A673 (cell line): Measurements from ENCODE around the gene C17orf50.

Experiments
- EZH2 ChIP-seq: fragments of 200-600 bp; sonication (generic); IDR thresholded peaks from 2 replicates; pipeline ENCODE4 v1.6.1; 2017; ENCODE audit warnings: borderline replicate concordance, low read depth, mild to moderate bottlenecking, mixed read lengths, antibody characterized with exemption, low read length; ENCODE audit not compliant: poor library complexity, severe bottlenecking
- TF ChIP-seq, protein P1 (sequence below): fragments of 300-800, 200-600 bp; sonication (generic); conservative IDR thresholded peaks from 2 replicates; pipeline ENCODE4 v1.5.1; 2017; ENCODE audit warnings: low read depth, mild to moderate bottlenecking, antibody characterized with exemption, low read length, moderate library complexity, mixed read lengths

DNA sequence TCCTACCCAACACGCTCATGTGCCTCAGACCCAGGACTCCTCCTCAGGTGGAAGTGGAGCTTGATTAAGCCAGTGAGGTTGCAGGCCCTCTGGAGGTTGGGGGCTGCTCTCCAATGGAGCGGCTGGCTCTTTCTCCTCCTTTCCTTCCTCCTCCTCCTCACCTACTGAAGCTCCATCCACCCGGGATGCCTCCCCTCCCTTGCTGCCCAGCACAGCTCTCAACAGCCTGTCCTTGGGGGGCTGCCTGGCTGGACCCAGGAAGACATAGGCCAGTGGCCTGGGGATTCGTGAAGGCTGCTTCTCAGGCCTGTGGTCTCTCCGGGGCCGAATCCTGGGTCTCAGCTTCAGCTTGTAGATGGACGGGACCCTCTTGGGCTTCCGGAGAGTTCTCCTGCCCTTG lies 15.9 kb upstream of the C17orf50 start:
- TF ChIP-seq EZH2: no peak
- TF ChIP-seq, protein P1, sequence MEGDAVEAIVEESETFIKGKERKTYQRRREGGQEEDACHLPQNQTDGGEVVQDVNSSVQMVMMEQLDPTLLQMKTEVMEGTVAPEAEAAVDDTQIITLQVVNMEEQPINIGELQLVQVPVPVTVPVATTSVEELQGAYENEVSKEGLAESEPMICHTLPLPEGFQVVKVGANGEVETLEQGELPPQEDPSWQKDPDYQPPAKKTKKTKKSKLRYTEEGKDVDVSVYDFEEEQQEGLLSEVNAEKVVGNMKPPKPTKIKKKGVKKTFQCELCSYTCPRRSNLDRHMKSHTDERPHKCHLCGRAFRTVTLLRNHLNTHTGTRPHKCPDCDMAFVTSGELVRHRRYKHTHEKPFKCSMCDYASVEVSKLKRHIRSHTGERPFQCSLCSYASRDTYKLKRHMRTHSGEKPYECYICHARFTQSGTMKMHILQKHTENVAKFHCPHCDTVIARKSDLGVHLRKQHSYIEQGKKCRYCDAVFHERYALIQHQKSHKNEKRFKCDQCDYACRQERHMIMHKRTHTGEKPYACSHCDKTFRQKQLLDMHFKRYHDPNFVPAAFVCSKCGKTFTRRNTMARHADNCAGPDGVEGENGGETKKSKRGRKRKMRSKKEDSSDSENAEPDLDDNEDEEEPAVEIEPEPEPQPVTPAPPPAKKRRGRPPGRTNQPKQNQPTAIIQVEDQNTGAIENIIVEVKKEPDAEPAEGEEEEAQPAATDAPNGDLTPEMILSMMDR: no peak
